Endothelial cell of umbilical vein (primary cell): ENCODE measurements around the gene ABLIM2. TPM values are rescaled to one million over a fixed set of nuclear protein-coding genes. Genes with fewer than 3 reads are reported as not detected.

Experiments
- BruUV-seq: library from RNA; stranded (reverse); fragments of 400-500 nt; replicated peaks from 2 replicates; lab custom pipeline; 2021; lab: Mats Ljungman, UMichigan
- CTCF ChIA-PET: fragments of 300-600, 350-600 bp; sonication (Branson Sonifier 250); formaldehyde crosslinking; loops from one replicate; lab custom pipeline; 2021; ENCODE audit warnings: antibody characterized with exemption, inconsistent platforms; lab: Charles Lee
- POLR2A ChIA-PET: fragments of 300-600, 350-600 bp; sonication (Branson Sonifier 250); formaldehyde crosslinking; loops from one replicate; lab custom pipeline; 2021; ENCODE audit warnings: antibody characterized with exemption, inconsistent platforms; lab: Charles Lee
- DNase-seq: peaks from one replicate; pipeline ENCODE4 v3.0.0-alpha.2; 2011; ENCODE audit warnings: low read depth, low spot score
- FAIRE-seq: peaks from 2 replicates; lab custom pipeline; 2011; peaks lifted over from hg19 to GRCh38; lab: Jason Lieb, UNC
- H2AFZ ChIP-seq: 2 replicates; pipeline ENCODE4 v1.6.0; 2012; ENCODE audit warnings: low read depth, low read length, control low read depth, inconsistent platforms
- H3K27ac ChIP-seq: 2 replicates; pipeline ENCODE4 v1.5.1; 2011; ENCODE audit warnings: low read depth, mild to moderate bottlenecking, control low read depth, low read length, moderate library complexity; ENCODE audit not compliant: insufficient read depth
- H3K27me3 ChIP-seq, 2 experiments: 2 replicates each; pipeline versions ENCODE4 v1.6.0 to v1.6.1; 2011; ENCODE audit warnings: low read length in 2 of 2, mixed read lengths in 1 of 2; ENCODE audit not compliant: control insufficient read depth in 2 of 2, insufficient read depth in 2 of 2
- H3K36me3 ChIP-seq, 2 experiments: 2 replicates in 1 of 2; 3 replicates in 1 of 2; pipeline ENCODE4 v1.5.1; 2011; ENCODE audit warnings: low read length in 2 of 2, mild to moderate bottlenecking in 1 of 2, moderate library complexity in 1 of 2; ENCODE audit not compliant: control insufficient read depth in 2 of 2, insufficient read depth in 2 of 2; ENCODE audit errors: extremely low read depth in 1 of 2
- H3K4me1 ChIP-seq: 3 replicates; pipeline ENCODE4 v1.5.1; 2011; ENCODE audit warnings: mild to moderate bottlenecking, low read length; ENCODE audit not compliant: control insufficient read depth, insufficient read depth; ENCODE audit errors: extremely low read depth
- H3K4me2 ChIP-seq: 2 replicates; pipeline ENCODE4 v1.6.1; 2011; ENCODE audit warnings: low read length, control low read depth, mixed read lengths; ENCODE audit not compliant: insufficient read depth
- H3K4me3 ChIP-seq, 3 experiments: fragments of 200-600 bp in 1 of 3; sonication (generic), shearing (Covaris generic) in 1 of 3; replicated peaks in 1 of 3; 2 replicates each; pipeline ENCODE4 v1.5.1; 2011 to 2016; ENCODE audit warnings: control low read depth in 3 of 3, low read length in 3 of 3, mild to moderate bottlenecking in 2 of 3, inconsistent platforms in 1 of 3, low read depth in 1 of 3, moderate library complexity in 1 of 3; ENCODE audit not compliant: insufficient read depth in 1 of 3
- H3K79me2 ChIP-seq: 2 replicates; pipeline ENCODE4 v1.6.0; 2012; ENCODE audit warnings: low read length, inconsistent platforms; ENCODE audit not compliant: control insufficient read depth, insufficient read depth
- H3K9ac ChIP-seq: replicated peaks from 2 replicates; pipeline ENCODE3; 2011; ENCODE audit warnings: low read length, control low read depth; ENCODE audit not compliant: insufficient read depth; ENCODE audit errors: extremely low read depth
- H3K9me1 ChIP-seq: replicated peaks from 3 replicates; pipeline ENCODE4 v1.6.0; 2011; ENCODE audit warnings: mild to moderate bottlenecking, low read length; ENCODE audit not compliant: control insufficient read depth, insufficient read depth; ENCODE audit errors: extremely low read depth
- H3K9me3 ChIP-seq: replicated peaks from 2 replicates; pipeline ENCODE4 v1.5.1; 2012; ENCODE audit warnings: low read length, inconsistent platforms; ENCODE audit not compliant: control insufficient read depth, insufficient read depth
- H4K20me1 ChIP-seq: replicated peaks from 2 replicates; pipeline ENCODE3; 2011; ENCODE audit warnings: mild to moderate bottlenecking, low read length; ENCODE audit not compliant: control insufficient read depth, insufficient read depth; ENCODE audit errors: extremely low read depth
- CTCF ChIP-seq, 2 donors: IDR thresholded peaks; 1 replicate in 1 of 2; 2 replicates in 1 of 2; pipeline ENCODE4 v1.5.1; 2011; ENCODE audit warnings: low read length in 2 of 2, mild to moderate bottlenecking in 2 of 2, moderate library complexity in 2 of 2, control low read depth in 1 of 2, inconsistent platforms in 1 of 2, low read depth in 1 of 2; ENCODE audit not compliant: insufficient read depth in 1 of 2; ENCODE audit errors: extremely low read depth in 1 of 2
- EZH2 ChIP-seq: IDR thresholded peaks from 2 replicates; pipeline ENCODE4 v1.6.1; 2012; ENCODE audit warnings: borderline replicate concordance, low read depth, mild to moderate bottlenecking, moderate library complexity, low read length, inconsistent platforms; ENCODE audit not compliant: severe bottlenecking
- JUN ChIP-seq: IDR thresholded peaks from 2 replicates; pipeline ENCODE4 v1.6.1; 2011; ENCODE audit warnings: borderline replicate concordance, low read depth; ENCODE audit not compliant: insufficient read length, insufficient read depth
- dilution Hi-C: fragments of 300-500 bp; cut with MboI; formaldehyde crosslinking; loops from one replicate; pipeline ENCODE4 v1.15.0; 2019; ENCODE audit warnings: low sequenced_read_pairs; ENCODE audit not compliant: extremely low pct_ligation_motif_present
- intact Hi-C: fragments of 100-400 bp; cut with micrococcal nuclease; formaldehyde crosslinking; loops from one replicate; pipeline ENCODE4 v1.10.0; 2022
- polyA plus RNA-seq, 4 experiments: library from polyadenylated mRNA; depleted of rRNA in 3 of 4; stranded (reverse) in 3 of 4; unstranded in 1 of 4; fragments of >200 nt; gene quantifications; 2 replicates each; pipeline versions ENCODE4 v1.2.1 to v1.2.3, GENCODE V29; 2011 to 2012; ENCODE audit warnings: missing spikeins in 1 of 4
- total RNA-seq: library from RNA; stranded (reverse); gene quantifications from 2 replicates; pipeline ENCODE4 v1.2.3, GENCODE V29; 2021

The ABLIM2 gene
- total and polyA plus RNA-seq, 2 donors (not counting 3 experiments of a cell fraction or from before 2014, with no cell fraction given), result 0.28 to 0.66 TPM

- Histone ChIP-seq H3K4me1 (peaks cover 34% of the 10 kb centered on the region), H3K4me3 (no peak overlapping the region), H3K36me3 (no peaks in the 10 kb centered on the region), H3K9me1 (no peaks in the 10 kb centered on the region), H3K9me3 (no peaks in the 10 kb centered on the region), H3K4me2 (no peak overlapping the region), H3K79me2 (peaks cover 20% of the 10 kb centered on the region), H3K27ac (no peak overlapping the region), H3K9ac (no peak overlapping the region), H3K27me3 (no peaks in the 10 kb centered on the region), H2AFZ (no peak overlapping the region), H4K20me1 (no peaks in the 10 kb centered on the region)
- no peak for DNase-seq
- ChIA-PET CTCF (no interaction called here), POLR2A (no interaction called here)
- intact Hi-C loops, result no loop called here
- no peak for TF ChIP-seq JUN
- no peak for FAIRE-seq
- BruUV-seq, result no TSS peak
- dilution Hi-C loops, result no loop called here
These were observed 185.1 kb downstream of the ABLIM2 start for GRCh38 chr4:7973545-7973981.

- CTCF ChIA-PET, result no interaction called here
- peaks cover 48% of the 10 kb centered on the region for H3K4me1 ChIP-seq
- dilution Hi-C loops (no loop called here), intact Hi-C loops (no loop called here)
- POLR2A ChIA-PET, result no interaction called here
- H3K9me3 ChIP-seq, result no peaks in the 10 kb centered on the region
- DNase-seq, result no peak
- no peak overlapping the region for H3K27ac ChIP-seq
- no peak overlapping the region for H3K9ac ChIP-seq
- H3K4me2 ChIP-seq, result no peak overlapping the region
- TF ChIP-seq EZH2 (no peak), CTCF (IDR thresholded peaks at IDR 0.05; ENCODE audit: extremely low read depth in 1 of 2, insufficient read depth in 1 of 2, low read depth in 1 of 2, low read length in 2 of 2) (no peak)
- peaks cover 20% of the 10 kb centered on the region for H3K79me2 ChIP-seq
- no peak overlapping the region for H3K4me3 ChIP-seq
- no peaks in the 10 kb centered on the region for H3K9me1 ChIP-seq
- FAIRE-seq, result no peak
- no peaks in the 10 kb centered on the region for H3K27me3 ChIP-seq
- H3K36me3 ChIP-seq, result no peaks in the 10 kb centered on the region
- no peak overlapping the region for H2AFZ ChIP-seq
- no TSS peak for BruUV-seq
- no peaks in the 10 kb centered on the region for H4K20me1 ChIP-seq
These were observed 186.6 kb downstream of the ABLIM2 start for GRCh38 chr4:7971881-7972500.
